HG03469 (cell line): ENCODE data around the gene RACK1.

ENCODE experiments used
- ATAC-seq: cut with Tn5 transposase; IDR thresholded peaks from one replicate; pipeline ENCODE4 v1.9.1; 2021; ENCODE audit warnings: mild to moderate bottlenecking, moderate library complexity, moderate number of reproducible peaks; ENCODE audit not compliant: unreplicated experiment

Gene RACK1

DNA sequence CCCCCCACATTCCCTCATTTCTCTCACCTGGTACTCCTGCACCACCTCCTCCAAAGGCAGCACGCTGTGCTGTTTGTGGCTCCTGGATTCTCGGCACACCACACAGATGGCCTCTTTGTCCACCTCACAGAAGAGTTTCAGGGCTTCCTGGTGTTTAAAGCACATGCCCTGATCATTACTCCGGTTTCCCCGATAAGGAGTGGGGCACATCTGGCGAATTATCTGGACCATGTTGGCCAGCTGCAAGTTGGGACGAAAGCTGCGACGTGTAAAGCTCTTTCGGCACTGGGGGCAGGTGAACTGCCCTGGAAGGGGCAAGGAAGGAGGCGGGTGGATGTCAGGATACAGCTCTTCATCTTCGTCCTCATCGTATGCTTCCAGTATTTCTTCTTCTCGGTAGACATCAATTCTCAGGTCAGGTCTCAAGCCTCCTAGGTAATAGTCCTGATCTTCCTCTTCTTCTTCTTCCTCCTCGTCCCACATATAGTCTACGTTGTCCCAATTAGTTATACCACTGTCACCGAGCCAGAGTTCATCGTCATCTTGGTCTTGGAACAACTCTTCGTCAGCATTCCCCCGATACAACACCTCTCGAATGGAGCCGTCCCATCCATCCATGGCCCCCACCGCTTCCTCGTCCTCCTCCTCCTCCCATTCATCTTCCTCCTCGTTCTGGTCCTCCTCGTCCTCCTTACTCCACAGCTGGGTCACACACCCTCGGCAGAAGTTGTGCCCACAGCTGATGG lies 16.4 kb upstream of the RACK1 start:
- no peak for ATAC-seq

DNA sequence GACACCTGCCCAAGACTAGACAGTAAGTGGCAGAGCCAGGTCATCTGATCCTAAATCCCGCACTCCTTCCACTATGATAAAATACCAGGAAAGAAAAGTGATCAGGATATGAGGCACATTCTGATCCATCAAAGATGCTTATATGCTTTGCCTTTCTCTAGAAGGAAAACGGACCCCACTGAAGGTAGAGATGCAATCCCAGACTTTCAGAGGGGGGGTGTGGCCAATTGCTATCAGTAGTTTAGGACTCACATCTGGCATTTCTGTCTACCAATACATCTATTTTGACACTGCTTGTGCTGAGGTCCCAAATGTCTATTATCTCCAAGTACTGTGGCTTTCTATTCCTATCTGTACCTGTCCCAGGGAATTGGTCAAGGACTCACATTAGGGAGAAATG lies 15.6 kb upstream of the RACK1 start:
- ATAC-seq, result no peak

DNA sequence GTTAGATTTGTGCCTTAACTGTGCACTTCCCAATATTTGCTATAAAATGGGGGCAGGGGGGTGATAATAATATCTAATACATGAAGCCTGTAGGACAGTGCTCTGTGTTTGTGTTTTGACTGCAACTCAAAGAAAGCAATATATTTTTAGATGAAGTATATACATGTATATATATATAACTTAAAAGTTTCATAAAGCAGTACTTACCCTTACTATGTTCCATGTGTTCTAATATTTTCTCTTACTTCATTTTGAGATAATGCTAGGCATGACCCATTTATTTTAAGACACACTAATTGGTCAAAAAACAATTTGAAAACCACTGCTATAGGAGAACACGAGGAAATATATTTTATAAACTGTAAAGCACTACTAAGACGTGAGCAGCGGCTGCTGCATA lies 14.9 kb upstream of the RACK1 start:
- ATAC-seq, result no peak

DNA sequence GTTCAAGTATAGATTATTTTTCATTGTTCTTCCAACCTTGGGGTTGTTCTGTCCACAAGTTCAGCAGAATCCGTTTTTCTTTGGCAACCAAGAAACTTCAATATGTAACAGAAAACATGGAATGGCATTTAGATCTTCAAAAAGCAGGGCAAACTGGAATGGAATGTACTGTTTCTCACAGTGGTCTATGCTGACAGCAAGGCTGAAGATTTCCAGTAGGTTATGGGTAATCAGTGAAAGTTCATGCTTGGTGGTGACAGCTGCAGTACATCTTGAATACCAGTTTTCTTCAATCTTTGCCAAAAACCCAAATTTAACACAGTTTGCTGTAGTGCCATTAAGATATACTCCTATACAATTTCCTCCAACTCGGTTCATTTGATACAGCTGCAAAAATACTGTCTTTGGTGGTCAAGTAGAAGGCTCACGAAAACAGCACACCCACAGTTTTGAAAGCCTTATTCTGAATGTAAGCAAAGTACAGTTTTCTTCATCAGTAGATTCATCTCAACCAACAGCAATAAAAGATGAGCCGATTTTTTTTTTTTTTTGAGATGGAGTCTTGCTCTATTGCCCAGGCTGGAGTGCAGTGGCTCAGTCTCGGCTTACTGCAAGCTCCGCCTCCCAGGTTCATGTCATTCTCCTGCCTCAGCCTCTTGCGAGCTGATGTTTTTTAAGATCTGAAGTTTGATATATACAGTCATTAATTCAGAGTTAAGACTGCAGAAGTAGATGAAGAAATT lies 12.3 kb upstream of the RACK1 start:
- ATAC-seq, result no peak

DNA sequence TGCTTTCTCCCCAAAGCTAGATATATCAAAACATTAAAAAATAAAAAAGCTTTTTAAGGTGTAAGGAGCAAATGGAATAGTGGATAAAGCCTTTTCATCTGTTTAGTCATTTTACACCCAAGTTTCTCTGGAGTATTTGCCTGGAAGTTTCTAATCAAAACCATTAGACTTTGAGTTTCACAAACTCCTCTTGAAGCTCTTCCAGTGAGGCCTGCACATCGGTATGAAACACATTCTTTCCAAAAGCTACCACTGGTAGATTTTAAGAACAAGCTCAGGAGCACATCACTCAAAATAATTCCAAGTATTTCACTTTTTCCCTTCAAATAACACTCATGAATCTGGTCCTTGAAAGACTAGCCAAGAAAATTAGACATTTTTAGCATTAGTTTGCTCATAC lies 11.6 kb upstream of the RACK1 start:
- ATAC-seq, result no peak

DNA sequence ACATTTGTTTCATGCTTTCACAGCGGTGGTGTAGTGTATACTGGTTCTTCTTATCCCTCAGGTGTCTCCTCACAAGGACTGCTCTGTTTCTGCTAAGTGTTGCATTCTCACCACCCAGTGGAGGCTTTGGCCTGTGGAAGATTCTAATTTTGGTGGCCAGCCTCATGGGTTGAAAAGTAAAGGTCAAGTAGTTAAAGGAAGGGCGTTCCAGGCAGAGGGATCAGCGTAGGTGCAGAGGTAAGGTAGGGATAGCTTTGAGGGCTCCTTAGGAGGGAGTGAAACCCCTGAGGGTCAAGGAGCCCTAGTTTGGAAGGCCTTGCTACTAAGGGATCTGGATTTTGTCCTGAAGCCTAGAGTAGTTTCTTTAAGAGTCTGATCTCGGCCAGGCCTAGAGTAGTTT lies 4.6 kb upstream of the RACK1 start:
- ATAC-seq, result no peak

DNA sequence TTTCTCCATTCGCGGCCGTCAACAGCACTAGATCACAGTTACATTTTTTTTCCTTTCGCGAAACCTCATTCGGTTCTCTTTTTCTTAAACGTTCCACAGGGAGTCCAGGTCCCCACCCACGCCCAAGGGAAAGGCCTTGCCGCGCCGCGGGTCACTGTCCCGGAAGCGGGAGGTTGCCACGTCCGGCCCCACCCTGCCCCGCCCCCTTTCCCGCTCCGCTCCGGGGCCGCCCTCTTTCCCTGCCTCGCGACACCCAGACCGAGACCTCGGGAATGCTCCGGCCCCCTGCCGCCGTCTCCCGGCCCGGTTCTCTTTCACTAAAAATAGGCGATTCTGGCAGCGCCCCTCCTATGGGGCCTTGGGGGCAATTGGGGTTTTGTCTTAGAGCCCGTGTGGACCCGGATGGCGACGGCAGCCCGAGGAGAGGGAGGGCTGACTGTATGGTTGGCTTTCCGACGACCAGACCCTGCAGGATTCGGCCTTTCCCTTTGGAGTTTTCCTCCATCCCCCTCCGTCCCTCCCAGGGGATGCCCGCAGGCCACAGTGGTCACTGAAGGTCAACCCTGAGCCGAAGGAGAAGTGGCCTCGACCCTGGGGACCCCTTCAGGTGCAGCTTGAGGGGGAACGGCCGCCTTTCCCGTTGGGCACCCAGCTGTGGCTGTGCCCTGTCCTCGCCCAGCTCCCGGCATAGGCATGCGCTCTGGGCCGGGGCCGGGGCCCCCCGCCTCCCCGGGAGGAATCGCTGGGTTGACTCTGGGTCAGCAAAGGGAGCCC lies 2.8 kb upstream of the RACK1 start:
- no peak for ATAC-seq

DNA sequence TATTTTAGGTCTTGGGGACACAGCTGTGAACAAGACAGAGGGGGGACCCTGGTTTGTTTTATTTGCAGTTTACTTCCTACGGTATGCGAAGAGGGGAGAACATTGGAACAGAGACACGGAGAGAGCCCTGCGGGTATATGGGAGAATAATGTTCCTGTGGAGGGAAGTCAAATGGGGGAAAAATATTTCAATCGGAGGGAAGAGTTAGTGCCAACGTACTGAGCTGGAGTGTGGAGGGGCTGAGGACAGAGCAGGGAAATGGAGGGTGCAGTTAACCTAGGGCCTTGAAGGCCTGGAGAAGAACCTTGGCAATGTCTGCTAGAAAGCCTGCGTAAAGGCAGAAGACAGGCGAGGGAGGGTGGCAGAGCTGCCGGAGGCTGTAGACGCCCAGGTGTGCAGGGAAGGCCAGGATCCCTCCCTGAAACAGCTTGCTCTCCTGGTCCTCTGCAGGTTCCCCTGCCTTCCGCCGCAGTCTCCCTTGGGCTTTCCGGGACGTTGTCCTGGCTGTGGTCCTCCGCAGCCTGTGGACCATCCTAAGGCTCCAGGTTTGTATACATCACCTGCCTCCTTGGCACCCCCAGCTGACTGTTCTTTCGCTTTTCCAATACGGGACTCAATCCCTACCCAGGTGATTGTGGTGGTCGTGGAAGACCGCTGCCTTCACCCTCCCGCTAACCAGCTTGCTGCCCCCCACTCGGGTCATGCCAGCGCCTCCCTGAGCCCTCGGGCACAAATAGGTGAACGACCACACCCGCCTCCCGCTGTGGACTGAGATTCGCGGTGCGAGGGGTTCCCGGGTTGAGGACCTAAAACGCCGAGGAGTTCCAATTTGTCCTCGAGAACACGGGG lies 1.9 kb upstream of the RACK1 start:
- ATAC-seq, result no peak

DNA sequence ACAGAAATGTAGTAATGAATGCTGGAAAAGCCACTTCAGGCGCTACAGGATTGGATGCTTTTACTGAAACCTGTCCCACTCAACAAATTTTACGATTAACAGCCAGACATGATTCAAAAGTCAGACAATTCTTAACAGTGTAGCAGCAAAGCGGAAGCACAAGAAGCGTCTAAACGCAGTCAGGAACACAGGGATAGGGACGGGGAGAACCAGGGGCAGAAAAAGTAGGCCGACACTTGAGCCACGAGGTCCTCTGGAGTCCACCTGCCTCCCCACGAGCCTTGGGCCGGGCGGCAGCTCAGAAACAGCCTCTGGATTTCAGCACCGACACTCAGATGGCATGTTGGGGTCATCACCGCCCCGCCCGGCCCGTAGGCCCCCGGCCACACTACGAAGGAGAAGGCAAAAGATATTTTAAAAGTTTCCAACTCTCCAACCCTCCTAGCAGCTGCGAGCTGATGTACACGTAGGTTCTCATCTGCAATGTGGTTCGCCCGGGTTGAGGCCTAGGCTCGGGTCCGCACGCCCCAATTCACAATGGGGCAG lies 615 bp downstream of the RACK1 start:
- ATAC-seq, result no peak

DNA sequence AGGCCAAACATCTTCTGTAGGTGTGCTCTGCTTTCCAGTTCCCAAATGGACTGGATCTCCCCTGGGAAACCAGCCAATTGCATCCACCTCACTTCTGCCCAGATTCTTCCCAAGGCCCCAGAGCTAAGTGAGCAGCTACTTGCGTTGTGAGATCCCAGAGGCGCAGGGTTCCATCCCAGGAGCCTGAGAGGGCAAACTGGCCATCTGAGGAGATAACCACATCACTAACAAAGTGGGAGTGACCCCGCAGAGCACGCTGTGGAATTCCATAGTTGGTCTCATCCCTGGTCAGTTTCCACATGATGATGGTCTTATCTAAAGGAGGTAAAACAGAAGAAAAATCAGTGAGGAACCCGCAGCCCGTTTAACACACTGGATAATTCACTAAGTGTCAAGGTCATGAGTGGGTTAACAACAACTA lies 1.7 kb downstream of the RACK1 start:
- ATAC-seq, result no peak

DNA sequence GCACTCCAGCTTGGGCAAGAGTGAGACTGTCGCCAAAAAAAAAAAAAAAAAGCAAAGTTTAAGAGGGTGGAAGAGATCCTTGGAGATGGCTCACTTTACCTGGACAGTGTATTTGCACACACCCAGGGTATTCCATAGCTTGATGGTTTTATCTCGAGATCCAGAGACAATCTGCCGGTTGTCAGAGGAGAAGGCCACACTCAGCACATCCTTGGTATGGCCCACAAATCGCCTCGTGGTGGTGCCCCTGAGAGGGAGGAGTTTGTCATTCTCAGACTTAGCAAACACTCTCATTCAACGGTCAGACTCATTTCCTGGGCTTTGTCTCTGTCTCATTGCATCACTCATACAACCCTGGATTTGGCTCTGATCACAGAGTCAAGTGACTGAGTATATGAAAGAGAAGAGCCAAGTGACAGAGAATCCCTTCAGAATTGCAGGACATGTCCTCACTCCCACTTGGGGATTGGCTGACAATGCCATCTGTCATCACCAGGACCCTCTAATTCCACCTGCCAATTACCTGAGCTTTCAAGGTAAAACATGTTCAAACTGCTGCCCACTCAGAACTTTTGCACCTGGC lies 2.2 kb downstream of the RACK1 start:
- no peak for ATAC-seq

DNA sequence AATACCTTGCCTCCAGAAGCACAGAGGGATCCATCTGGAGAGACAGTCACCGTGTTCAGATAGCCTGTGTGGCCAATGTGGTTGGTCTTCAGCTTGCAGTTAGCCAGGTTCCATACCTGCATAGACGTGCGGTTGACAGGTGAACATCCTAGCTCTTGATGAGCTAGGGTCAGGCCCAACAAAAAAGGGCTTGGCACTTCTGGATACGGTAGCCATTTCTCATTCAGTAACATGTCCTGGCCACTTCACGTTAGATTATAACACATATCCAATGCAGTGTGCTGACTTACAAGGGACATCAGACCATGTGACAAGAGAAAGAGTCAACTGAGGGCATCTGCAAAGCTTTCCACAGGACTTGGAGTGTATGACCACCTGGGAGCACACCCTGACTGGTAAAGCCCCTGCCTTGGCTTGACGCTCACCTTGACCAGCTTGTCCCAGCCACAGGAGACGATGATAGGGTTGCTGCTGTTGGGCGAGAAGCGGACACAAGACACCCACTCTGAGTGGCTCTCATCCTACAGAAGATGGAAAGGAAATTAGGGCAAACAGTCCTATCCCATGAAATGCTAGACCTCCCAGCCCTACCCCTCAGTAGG lies 4.5 kb downstream of the RACK1 start:
- ATAC-seq, result no peak

DNA sequence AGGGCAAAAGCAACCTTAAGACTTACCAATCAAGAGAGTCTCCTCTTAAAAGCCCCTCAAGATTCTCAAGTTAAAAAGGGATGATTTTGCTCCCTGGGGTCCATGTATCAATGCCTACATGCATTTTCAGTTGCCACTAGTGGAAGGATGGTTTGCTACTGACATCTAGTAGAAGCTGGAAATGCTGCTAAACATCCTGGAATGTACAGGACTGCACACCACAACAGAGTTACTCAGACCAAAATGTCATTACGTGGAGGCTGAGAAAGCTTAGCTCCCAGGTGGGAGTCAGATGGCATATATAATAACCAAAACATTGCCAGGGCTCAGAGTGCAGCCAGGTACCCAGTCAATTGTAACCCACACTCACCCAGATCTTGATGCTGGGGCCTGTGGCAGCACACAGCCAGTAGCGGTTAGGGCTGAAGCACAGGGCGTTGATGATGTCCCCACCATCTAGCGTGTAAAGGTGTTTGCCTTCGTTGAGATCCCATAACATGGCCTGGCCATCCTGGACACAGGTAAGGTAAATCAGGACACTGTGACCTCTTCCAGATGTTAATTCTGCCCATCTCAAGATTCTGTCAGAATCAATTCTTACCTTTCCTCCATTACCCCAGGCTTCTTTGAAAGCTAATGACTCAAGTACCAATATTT lies 5.8 kb downstream of the RACK1 start:
- no peak for ATAC-seq

DNA sequence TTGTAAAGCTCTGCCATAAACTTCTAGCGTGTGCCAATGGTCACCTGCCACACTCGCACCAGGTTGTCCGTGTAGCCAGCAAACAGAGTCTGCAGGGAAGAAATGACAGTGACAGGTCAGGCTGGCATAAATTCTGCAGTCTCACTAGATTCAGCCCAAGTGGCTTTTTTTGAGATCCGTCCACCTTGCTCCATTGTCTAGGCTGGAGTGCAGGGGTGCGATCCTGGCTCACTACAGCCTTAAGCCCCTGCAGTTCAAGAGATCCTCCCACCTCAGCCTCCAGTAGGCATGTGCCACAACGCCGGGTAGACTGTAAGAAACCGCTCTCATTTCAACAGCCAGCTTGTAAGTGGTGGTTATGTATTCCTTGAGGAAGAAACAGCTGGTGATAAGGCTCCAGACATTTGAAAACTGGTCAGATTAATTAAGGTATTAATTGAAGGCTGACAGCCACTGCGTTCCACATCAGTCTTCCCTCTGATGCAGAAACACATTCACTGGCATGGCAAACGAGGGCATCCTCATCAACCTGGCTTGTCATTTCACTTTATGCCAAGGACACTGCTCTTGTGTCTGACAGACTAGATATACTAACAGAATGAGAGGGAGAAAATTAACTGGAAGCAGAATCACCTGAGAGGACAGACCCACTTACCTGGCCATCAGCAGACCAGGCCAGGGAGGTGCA lies 6.6 kb downstream of the RACK1 start:
- no peak for ATAC-seq

DNA sequence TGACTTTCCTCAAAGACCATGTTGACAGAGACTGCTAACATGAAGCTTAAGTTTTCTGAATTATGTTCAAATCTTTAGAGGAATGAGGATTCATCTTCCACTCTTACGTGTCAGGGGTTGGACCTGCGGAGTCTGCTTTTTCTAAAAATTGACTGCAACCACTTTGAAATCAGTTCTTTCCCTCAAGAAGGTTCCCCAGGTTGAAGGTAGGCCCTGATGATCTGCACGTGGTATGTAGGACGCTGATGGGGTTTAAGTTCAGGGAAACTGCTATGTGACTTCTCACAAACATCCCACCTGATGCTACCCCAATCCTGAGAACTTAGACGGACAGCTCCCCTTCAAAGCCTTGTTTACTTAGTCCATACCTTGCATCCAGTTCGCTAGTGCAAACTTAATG lies 7.2 kb downstream of the RACK1 start:
- no peak for ATAC-seq

DNA sequence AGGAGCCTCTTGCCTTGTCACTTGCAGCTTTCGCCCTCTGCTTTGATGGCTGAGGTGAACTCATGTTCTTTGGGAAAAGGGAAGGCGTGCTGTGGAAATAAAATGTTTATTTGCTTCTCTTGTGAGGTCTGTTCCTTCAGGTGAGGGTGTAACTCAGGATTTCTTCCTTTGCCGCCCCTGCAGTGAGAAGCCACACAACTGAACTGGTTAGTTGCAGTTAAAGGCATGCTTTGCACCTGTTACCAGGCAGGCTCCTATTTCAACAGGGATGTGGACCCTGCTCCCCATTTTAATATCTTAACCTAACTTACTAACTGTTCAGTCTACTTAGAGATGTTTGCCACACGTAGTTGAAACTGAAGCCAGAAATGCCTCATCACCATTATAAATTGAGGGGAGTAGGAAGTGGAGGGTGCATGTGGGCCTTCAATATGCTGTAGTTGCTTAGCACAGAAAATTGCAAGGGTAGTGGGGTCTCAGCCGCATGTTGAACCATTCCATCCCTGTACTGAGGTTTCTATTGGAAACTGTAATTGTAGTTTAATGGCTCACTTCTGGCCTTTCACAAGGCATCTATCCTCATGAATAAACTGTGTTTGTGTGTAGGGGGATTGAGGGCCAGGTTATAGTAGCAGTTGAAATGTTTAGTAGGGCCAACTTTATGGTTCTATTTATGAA lies 7.9 kb downstream of the RACK1 start:
- no peak for ATAC-seq

DNA sequence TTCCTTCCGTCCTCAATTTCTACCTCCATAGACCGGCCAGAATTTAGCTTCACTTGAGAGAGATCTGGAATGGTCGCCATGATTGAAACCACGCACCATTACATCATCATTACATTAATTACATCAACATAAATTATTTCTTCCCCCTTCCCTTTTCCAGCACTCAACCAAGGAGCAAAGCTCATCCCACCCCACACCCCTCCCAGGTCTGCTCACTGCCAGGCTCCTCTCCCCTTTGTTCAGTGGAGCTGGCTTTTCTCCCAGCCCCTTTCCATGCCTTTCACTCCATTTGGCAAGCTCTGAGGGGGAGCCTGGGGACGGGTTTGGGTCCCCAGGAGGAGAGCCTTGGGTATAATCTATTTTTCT lies 8.4 kb downstream of the RACK1 start:
- no peak for ATAC-seq
